HCT116 (cell line): Measurements from ENCODE around the gene POM121L12. TPM values are rescaled to one million over a fixed set of nuclear protein-coding genes. Genes with fewer than 3 reads are reported as not detected.

Source experiments
- ATAC-seq: fragments of 200-7000 bp; cut with Tn5 transposase; 2 replicates; pipeline ENCODE4 v1.9.1; 2020; ENCODE audit warnings: mild to moderate bottlenecking, moderate library complexity
- BruUV-seq: library from RNA; stranded (reverse); fragments of 400-500 nt; replicated peaks from 2 replicates; lab custom pipeline; 2021; lab: Mats Ljungman, UMichigan
- CTCF ChIA-PET: fragments of 300-600 bp; sonication (Branson Sonifier 250); formaldehyde crosslinking; loops from one replicate; lab custom pipeline; 2021; ENCODE audit warnings: antibody characterized with exemption; lab: Charles Lee
- POLR2A ChIA-PET: fragments of 300-600, 350-600 bp; sonication (Branson Sonifier 250); formaldehyde crosslinking; loops from one replicate; lab custom pipeline; 2021; ENCODE audit warnings: antibody characterized with exemption; lab: Charles Lee
- RAD21 ChIA-PET, 2 experiments: fragments of 300-600 bp; sonication (Branson Sonifier 250); formaldehyde crosslinking; loops; one replicate each; lab custom pipeline; 2023; ENCODE audit warnings: low total read pairs in 2 of 2; ENCODE audit not compliant: uncharacterized antibody in 2 of 2, unreplicated experiment in 2 of 2, low non-redundant PET in 1 of 2; lab: Charles Lee
- DNase-seq: peaks from one replicate; pipeline ENCODE4 v3.0.0-alpha.2; 2010; ENCODE audit warnings: low read depth, low spot score
- H2AFZ ChIP-seq: fragments of 200-600 bp; shearing (Covaris generic), sonication (generic); 2 replicates; pipeline ENCODE4 v1.6.1; 2017; ENCODE audit warnings: low read depth, mixed run types, mixed read lengths, antibody characterized with exemption, low read length; ENCODE audit not compliant: poor library complexity, severe bottlenecking
- H3K27ac ChIP-seq: 2 replicates; pipeline ENCODE4 v1.5.1; 2012; ENCODE audit warnings: low read depth, low read length
- H3K27me3 ChIP-seq: fragments of 200-600 bp; sonication (generic); 2 replicates; pipeline ENCODE4 v1.6.1; 2016; ENCODE audit warnings: mixed run types, low read length, mixed read lengths; ENCODE audit not compliant: insufficient read depth
- H3K36me3 ChIP-seq, 2 experiments: fragments of 200-500 bp in 1 of 2; fragments of 200-600 bp in 1 of 2; sonication (Bioruptor generic) in 1 of 2; sonication (generic) in 1 of 2; 2 replicates each; pipeline versions ENCODE4 v1.5.1 to v1.6.1; 2014 to 2016; ENCODE audit warnings: low read length in 2 of 2, inconsistent platforms in 1 of 2, mixed read lengths in 1 of 2, mixed run types in 1 of 2; ENCODE audit not compliant: insufficient read depth in 2 of 2, control insufficient read depth in 1 of 2
- H3K4me1 ChIP-seq, 2 experiments: fragments of 200-600 bp in 1 of 2; sonication (generic) in 1 of 2; 2 replicates each; pipeline versions ENCODE4 v1.5.1 to v1.6.1; 2012 to 2017; ENCODE audit warnings: low read length in 2 of 2, inconsistent platforms in 1 of 2, mild to moderate bottlenecking in 1 of 2, mixed read lengths in 1 of 2, mixed run types in 1 of 2, moderate library complexity in 1 of 2; ENCODE audit not compliant: insufficient read depth in 2 of 2, control insufficient read depth in 1 of 2
- H3K4me2 ChIP-seq: fragments of 200-600 bp; sonication (generic); 2 replicates; pipeline ENCODE4 v1.6.1; 2017; ENCODE audit warnings: mixed run types, low read length, mixed read lengths
- H3K4me3 ChIP-seq, 2 experiments: fragments of 200-600 bp in 1 of 2; sonication (generic) in 1 of 2; replicated peaks in 1 of 2; 2 replicates each; pipeline ENCODE4 v1.5.1; 2011 to 2016; ENCODE audit warnings: low read length in 2 of 2, control low read depth in 1 of 2, low read depth in 1 of 2, mild to moderate bottlenecking in 1 of 2, mixed read lengths in 1 of 2, mixed run types in 1 of 2
- H3K79me2 ChIP-seq: fragments of 200-600 bp; sonication (generic); 2 replicates; pipeline ENCODE4 v1.6.1; 2017; ENCODE audit warnings: mild to moderate bottlenecking, mixed run types, low read length, moderate library complexity, mixed read lengths; ENCODE audit not compliant: insufficient read depth
- H3K9ac ChIP-seq: fragments of 200-600 bp; sonication (generic); 2 replicates; pipeline ENCODE4 v1.6.1; 2016; ENCODE audit warnings: low read length, mixed read lengths
- H3K9me2 ChIP-seq: fragments of 200-600 bp; sonication (generic), shearing (Covaris generic); 2 replicates; pipeline ENCODE4 v1.6.1; 2017; ENCODE audit warnings: mixed run types, mild to moderate bottlenecking, moderate library complexity; ENCODE audit not compliant: insufficient read depth
- H3K9me3 ChIP-seq, 2 experiments: fragments of 200-500 bp in 1 of 2; fragments of 200-600 bp in 1 of 2; sonication (Bioruptor generic) in 1 of 2; sonication (generic) in 1 of 2; 2 replicates each; pipeline ENCODE4 v1.6.1; 2014 to 2017; ENCODE audit warnings: low read length in 2 of 2, mixed read lengths in 2 of 2, inconsistent platforms in 1 of 2, low read depth in 1 of 2, mild to moderate bottlenecking in 1 of 2, mixed run types in 1 of 2, moderate library complexity in 1 of 2; ENCODE audit not compliant: control insufficient read depth in 1 of 2, insufficient read depth in 1 of 2
- H4K20me1 ChIP-seq: fragments of 200-600 bp; sonication (generic), shearing (Covaris generic); 2 replicates; pipeline ENCODE4 v1.6.1; 2017; ENCODE audit warnings: mixed run types, mild to moderate bottlenecking, moderate library complexity; ENCODE audit not compliant: insufficient read depth
- CBX3 ChIP-seq: IDR thresholded peaks from 2 replicates; pipeline ENCODE4 v1.6.1; 2012; ENCODE audit warnings: low read depth
- CEBPB ChIP-seq: IDR thresholded peaks from 2 replicates; pipeline ENCODE4 v1.6.1; 2012; ENCODE audit warnings: low read depth
- EGR1 ChIP-seq: IDR thresholded peaks from 2 replicates; pipeline ENCODE4 v1.6.1; 2012; ENCODE audit warnings: low read depth
- ELF1 ChIP-seq: IDR thresholded peaks from 2 replicates; pipeline ENCODE4 v1.6.1; 2012; ENCODE audit warnings: low read depth, borderline replicate concordance
- EZH2phosphoT487 ChIP-seq: fragments of 200-600 bp; IDR thresholded peaks from 2 replicates; pipeline ENCODE4 v1.6.1; 2018; ENCODE audit warnings: antibody characterized with exemption, borderline replicate concordance
- FOSL1 ChIP-seq: IDR thresholded peaks from 2 replicates; pipeline ENCODE4 v1.6.1; 2012; ENCODE audit warnings: low read depth
- JUND ChIP-seq: IDR thresholded peaks from 2 replicates; pipeline ENCODE4 v1.6.1; 2012
- POLR2A ChIP-seq: IDR thresholded peaks from 2 replicates; pipeline ENCODE4 v1.7.0; 2011; ENCODE audit warnings: borderline replicate concordance; ENCODE audit not compliant: insufficient read depth, insufficient read length; ENCODE audit errors: extremely low read depth
- RAD21 ChIP-seq: IDR thresholded peaks from 2 replicates; pipeline ENCODE4 v1.6.1; 2012; ENCODE audit warnings: low read depth, mild to moderate bottlenecking
- SIN3A ChIP-seq: IDR thresholded peaks from 2 replicates; pipeline ENCODE4 v1.6.1; 2012; ENCODE audit warnings: low read depth
- SP1 ChIP-seq: IDR thresholded peaks from 2 replicates; pipeline ENCODE4 v1.6.1; 2012; ENCODE audit warnings: low read depth
- SRF ChIP-seq: IDR thresholded peaks from 2 replicates; pipeline ENCODE4 v1.6.1; 2012; ENCODE audit warnings: low read depth
- YY1 ChIP-seq: IDR thresholded peaks from 2 replicates; pipeline ENCODE4 v1.6.1; 2011; ENCODE audit warnings: low read length, low read depth, moderate library complexity, mild to moderate bottlenecking; ENCODE audit not compliant: insufficient replicate concordance; ENCODE audit errors: extremely low read depth
- ZFX ChIP-seq: fragments of 450-650 bp; IDR thresholded peaks from 2 replicates; pipeline ENCODE4 v1.6.1; 2017
- ZNF274 ChIP-seq: fragments of 200-500 bp; sonication (Bioruptor generic); IDR thresholded peaks from 2 replicates; pipeline ENCODE4 v1.6.1; 2014; ENCODE audit warnings: mild to moderate bottlenecking, low read depth, low read length, inconsistent platforms
- intact Hi-C: fragments of 100-400 bp; cut with micrococcal nuclease; formaldehyde crosslinking; loops from 2 replicates; pipeline ENCODE4 v1.10.0; 2022
- total RNA-seq: library from RNA; stranded (reverse); gene quantifications from one replicate; pipeline ENCODE4 v1.2.1, GENCODE V29; 2021; ENCODE audit not compliant: unreplicated experiment
- TF ChIP-seq, protein P1 (sequence below), 3 experiments: fragments of 200-600 bp in 1 of 3; sonication (generic) in 1 of 3; IDR thresholded peaks in 2 of 3; conservative IDR thresholded peaks in 1 of 3; 2 replicates each; pipeline ENCODE4 v1.5.1; 2012 to 2017; ENCODE audit warnings: low read depth in 2 of 3, low read length in 2 of 3, antibody characterized with exemption in 1 of 3, borderline replicate concordance in 1 of 3, control low read depth in 1 of 3, mild to moderate bottlenecking in 1 of 3, mixed read lengths in 1 of 3, mixed run types in 1 of 3, moderate library complexity in 1 of 3; ENCODE audit not compliant: insufficient read depth in 1 of 3
- TF ChIP-seq, protein P2 (sequence below): IDR thresholded peaks from 2 replicates; pipeline ENCODE4 v1.6.1; 2012; ENCODE audit warnings: low read depth
- TF ChIP-seq, protein P3 (sequence below): IDR thresholded peaks from 2 replicates; pipeline ENCODE4 v1.6.1; 2012

Gene POM121L12
- total RNA-seq, 1 experiment from 2014 or later, result not detected

DNA sequence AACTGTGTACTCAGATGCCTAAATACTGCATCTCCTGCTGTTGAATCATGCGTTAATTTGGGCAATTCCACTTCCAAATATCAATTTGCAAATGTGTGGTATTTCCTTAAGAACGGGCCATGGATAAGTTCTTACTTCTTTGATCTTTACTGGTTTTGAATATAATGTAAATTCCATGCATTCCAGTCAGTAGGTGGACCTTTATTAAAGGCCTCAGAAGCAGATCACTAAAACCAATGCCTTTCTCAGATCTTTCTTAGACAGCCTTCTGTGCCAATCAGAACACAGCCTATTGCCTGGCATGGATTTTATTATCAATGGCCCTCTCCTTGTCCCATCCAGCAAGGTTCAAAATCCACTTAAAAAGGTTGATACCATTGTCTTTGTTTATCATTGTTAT, 21.5 kb upstream of the POM121L12 start:
- Histone ChIP-seq H4K20me1 (no peaks in the 10 kb centered on the region), H3K9me2 (no peaks in the 10 kb centered on the region), H3K4me1 (no peaks in the 10 kb centered on the region), H2AFZ (no peak overlapping the region), H3K36me3 (no peaks in the 10 kb centered on the region), H3K9me3 (peaks cover 3 to 16% of the 10 kb centered on the region in 2 experiments; a peak in 2 of 4 replicates), H3K79me2 (no peaks in the 10 kb centered on the region), H3K4me2 (no peak overlapping the region), H3K27me3 (no peaks in the 10 kb centered on the region), H3K4me3 (no peak overlapping the region), H3K27ac (no peak overlapping the region), H3K9ac (no peak overlapping the region)
- ChIA-PET RAD21 (no interaction called here), POLR2A (no interaction called here), CTCF (no interaction called here)
- DNase-seq (no peak), ATAC-seq (no peak)
- no TSS peak for BruUV-seq
- intact Hi-C loops, result no loop called here
- TF ChIP-seq SIN3A (no peak), FOSL1 (no peak), YY1 (no peak)

DNA sequence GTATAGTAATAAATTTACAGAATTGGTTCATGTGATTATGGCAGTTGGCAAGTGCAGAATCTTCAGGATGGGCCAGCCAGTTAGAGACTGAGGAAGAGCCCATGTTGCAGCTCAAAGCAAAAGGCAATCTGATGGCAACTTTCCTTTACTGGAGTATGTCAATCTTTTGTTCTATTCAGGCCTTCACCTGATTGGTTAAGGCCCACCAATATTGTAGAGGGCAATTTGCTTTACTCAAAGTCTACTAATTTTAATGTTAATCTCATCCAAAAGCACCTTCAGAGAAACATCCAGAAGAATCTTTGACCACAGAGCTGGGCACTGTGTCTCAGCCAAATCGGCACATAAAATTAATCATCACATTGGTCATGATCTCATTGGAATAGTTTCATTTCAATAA, 20.0 kb upstream of the POM121L12 start:
- intact Hi-C loops, result no loop called here
- TF ChIP-seq POLR2A, result no peak
- TF ChIP-seq ELF1, result no peak
- TF ChIP-seq EGR1, result no peak
- TF ChIP-seq CBX3, result no peak
- TF ChIP-seq SRF, result no peak
- TF ChIP-seq RAD21, result no peak
- no peak for TF ChIP-seq EZH2phosphoT487
- TF ChIP-seq, protein P1, sequence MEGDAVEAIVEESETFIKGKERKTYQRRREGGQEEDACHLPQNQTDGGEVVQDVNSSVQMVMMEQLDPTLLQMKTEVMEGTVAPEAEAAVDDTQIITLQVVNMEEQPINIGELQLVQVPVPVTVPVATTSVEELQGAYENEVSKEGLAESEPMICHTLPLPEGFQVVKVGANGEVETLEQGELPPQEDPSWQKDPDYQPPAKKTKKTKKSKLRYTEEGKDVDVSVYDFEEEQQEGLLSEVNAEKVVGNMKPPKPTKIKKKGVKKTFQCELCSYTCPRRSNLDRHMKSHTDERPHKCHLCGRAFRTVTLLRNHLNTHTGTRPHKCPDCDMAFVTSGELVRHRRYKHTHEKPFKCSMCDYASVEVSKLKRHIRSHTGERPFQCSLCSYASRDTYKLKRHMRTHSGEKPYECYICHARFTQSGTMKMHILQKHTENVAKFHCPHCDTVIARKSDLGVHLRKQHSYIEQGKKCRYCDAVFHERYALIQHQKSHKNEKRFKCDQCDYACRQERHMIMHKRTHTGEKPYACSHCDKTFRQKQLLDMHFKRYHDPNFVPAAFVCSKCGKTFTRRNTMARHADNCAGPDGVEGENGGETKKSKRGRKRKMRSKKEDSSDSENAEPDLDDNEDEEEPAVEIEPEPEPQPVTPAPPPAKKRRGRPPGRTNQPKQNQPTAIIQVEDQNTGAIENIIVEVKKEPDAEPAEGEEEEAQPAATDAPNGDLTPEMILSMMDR (IDR thresholded peaks at IDR 0.05 in 2 of 3, conservative IDR thresholded peaks at IDR 0.05 in 1 of 3; ENCODE audit: borderline replicate concordance in 1 of 3, insufficient read depth in 1 of 3, low read depth in 2 of 3, low read length in 2 of 3), result no peak
- TF ChIP-seq FOSL1, result no peak
- no peak for TF ChIP-seq SIN3A
- no peak for TF ChIP-seq YY1
- no peak for TF ChIP-seq JUND
- TF ChIP-seq, protein P2, sequence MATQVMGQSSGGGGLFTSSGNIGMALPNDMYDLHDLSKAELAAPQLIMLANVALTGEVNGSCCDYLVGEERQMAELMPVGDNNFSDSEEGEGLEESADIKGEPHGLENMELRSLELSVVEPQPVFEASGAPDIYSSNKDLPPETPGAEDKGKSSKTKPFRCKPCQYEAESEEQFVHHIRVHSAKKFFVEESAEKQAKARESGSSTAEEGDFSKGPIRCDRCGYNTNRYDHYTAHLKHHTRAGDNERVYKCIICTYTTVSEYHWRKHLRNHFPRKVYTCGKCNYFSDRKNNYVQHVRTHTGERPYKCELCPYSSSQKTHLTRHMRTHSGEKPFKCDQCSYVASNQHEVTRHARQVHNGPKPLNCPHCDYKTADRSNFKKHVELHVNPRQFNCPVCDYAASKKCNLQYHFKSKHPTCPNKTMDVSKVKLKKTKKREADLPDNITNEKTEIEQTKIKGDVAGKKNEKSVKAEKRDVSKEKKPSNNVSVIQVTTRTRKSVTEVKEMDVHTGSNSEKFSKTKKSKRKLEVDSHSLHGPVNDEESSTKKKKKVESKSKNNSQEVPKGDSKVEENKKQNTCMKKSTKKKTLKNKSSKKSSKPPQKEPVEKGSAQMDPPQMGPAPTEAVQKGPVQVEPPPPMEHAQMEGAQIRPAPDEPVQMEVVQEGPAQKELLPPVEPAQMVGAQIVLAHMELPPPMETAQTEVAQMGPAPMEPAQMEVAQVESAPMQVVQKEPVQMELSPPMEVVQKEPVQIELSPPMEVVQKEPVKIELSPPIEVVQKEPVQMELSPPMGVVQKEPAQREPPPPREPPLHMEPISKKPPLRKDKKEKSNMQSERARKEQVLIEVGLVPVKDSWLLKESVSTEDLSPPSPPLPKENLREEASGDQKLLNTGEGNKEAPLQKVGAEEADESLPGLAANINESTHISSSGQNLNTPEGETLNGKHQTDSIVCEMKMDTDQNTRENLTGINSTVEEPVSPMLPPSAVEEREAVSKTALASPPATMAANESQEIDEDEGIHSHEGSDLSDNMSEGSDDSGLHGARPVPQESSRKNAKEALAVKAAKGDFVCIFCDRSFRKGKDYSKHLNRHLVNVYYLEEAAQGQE, result no peak
- TF ChIP-seq, protein P3, sequence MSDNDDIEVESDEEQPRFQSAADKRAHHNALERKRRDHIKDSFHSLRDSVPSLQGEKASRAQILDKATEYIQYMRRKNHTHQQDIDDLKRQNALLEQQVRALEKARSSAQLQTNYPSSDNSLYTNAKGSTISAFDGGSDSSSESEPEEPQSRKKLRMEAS, result no peak
- TF ChIP-seq SP1, result no peak
- TF ChIP-seq ZNF274, result no peak
- TF ChIP-seq ZFX, result no peak
- no peak for TF ChIP-seq CEBPB

More for the DNA sequence above, 20.0 kb upstream of the POM121L12 start:
- DNase-seq (no peak), ATAC-seq (no peak)
- Histone ChIP-seq H4K20me1 (no peaks in the 10 kb centered on the region), H2AFZ (no peak overlapping the region), H3K4me1 (no peaks in the 10 kb centered on the region), H3K9me2 (no peaks in the 10 kb centered on the region), H3K27ac (no peak overlapping the region), H3K9me3 (peaks cover 6 to 16% of the 10 kb centered on the region in 2 experiments; a peak in 2 of 4 replicates), H3K9ac (no peak overlapping the region), H3K27me3 (no peaks in the 10 kb centered on the region), H3K36me3 (no peaks in the 10 kb centered on the region), H3K4me2 (no peak overlapping the region), H3K79me2 (no peaks in the 10 kb centered on the region), H3K4me3 (no peak overlapping the region)
- BruUV-seq, result no TSS peak
- POLR2A ChIA-PET, result no interaction called here
- RAD21 ChIA-PET, result no interaction called here
- CTCF ChIA-PET, result no interaction called here
